Body of pancreas (tissue), 4 donors: ENCODE measurements around the gene TTI1. TPM values are rescaled to one million over a fixed set of nuclear protein-coding genes. Genes with fewer than 3 reads are reported as not detected.

Experiments
- ATAC-seq: fragments of 150-250 bp; one replicate; pipeline ENCODE4 v1.9.1; 2016
- DNase-seq, 4 donors: peaks; one replicate each; pipeline ENCODE4 v3.0.0-alpha.2; 2019
- H3K27ac ChIP-seq, 4 donors: fragments of 200-600 bp; sonication (generic); 1 replicate in 3 of 4; 2 replicates in 1 of 4; pipeline versions ENCODE4 v1.5.1 to v1.6.1; 2016 to 2019; ENCODE audit warnings: mild to moderate bottlenecking in 1 of 4, mixed read lengths in 1 of 4, moderate library complexity in 1 of 4
- H3K27me3 ChIP-seq, 2 donors: fragments of 200-600 bp; sonication (generic); one replicate each; pipeline ENCODE4 v1.6.0; 2016; ENCODE audit warnings: mild to moderate bottlenecking in 1 of 2
- H3K36me3 ChIP-seq, 2 donors: fragments of 200-600 bp; sonication (generic); replicated peaks in 1 of 2; 2 replicates each; pipeline ENCODE4 v1.5.1; 2016; ENCODE audit warnings: low read depth in 2 of 2; ENCODE audit not compliant: insufficient read depth in 1 of 2
- H3K4me1 ChIP-seq: fragments of 200-600 bp; sonication (generic); one replicate; pipeline ENCODE4 v1.6.0; 2016
- H3K4me3 ChIP-seq, 2 donors: fragments of 200-600 bp; sonication (generic); 1 replicate in 1 of 2; 2 replicates in 1 of 2; pipeline ENCODE4 v1.5.1; 2016 to 2019
- H3K9me3 ChIP-seq, 3 donors: fragments of 200-600 bp; sonication (generic); 1 replicate in 2 of 3; 2 replicates in 1 of 3; pipeline ENCODE4 v1.5.1; 2016
- POLR2A ChIP-seq, 3 donors: fragments of 450-650 bp; IDR thresholded peaks; one replicate each; pipeline ENCODE4 v1.6.1; 2016; ENCODE audit warnings: antibody characterized with exemption in 3 of 3, mild to moderate bottlenecking in 2 of 3
- WGBS, 2 donors: methylation state at CpG; one replicate each; pipeline ENCODE4 v1.1.5; 2017; 5-methylcytosine and 5-hydroxymethylcytosine counted together
- intact Hi-C: fragments of 100-400 bp; cut with DNase I; formaldehyde crosslinking; loops from one replicate; pipeline ENCODE4 v1.15.1; 2023
- total RNA-seq, 2 donors: library from RNA; depleted of rRNA; stranded (reverse); fragments of >200 nt; gene quantifications; one replicate each; pipeline ENCODE4 v1.1.0, GENCODE V29; 2016
- TF ChIP-seq, protein P1 (sequence below), 7 experiments: fragments of 450-650 bp in 4 of 7; fragments of 200-600 bp in 3 of 7; sonication (generic) in 3 of 7; IDR thresholded peaks; one replicate each; pipeline ENCODE4 v1.5.1; 2016 to 2019; ENCODE audit warnings: antibody characterized with exemption in 7 of 7

TTI1 gene
- total RNA-seq, 2 donors from 2014 or later, result 12.2 to 14.0 TPM

DNA sequence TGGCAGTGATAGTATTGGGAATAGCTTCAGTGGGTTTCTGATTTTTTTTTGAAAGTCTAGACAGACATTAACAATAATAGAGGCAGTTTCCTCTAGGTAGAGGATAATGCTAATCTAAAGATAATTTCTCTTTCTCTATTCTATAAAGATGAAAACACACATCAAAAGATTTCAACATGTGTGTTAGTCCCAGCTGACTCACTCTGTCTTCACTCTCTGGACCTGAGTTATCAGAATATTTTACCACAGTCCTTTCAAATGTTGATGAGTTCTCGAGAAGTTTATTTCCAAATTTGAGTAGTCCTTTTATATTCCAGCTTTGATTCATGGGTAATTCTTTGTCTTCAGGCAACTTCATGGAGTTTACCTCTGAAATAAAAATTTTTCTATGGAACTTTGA is 17.4 kb upstream of the TTI1 start:
- Histone ChIP-seq H3K9me3 (no peaks in the 10 kb centered on the region), H3K36me3 (peaks cover 0 to 5% of the 10 kb centered on the region in 2 donors), H3K4me1 (peaks cover 5% of the 10 kb centered on the region), H3K27ac (no peak overlapping the region), H3K4me3 (no peak overlapping the region), H3K27me3 (no peaks in the 10 kb centered on the region)
- no peak for TF ChIP-seq POLR2A (IDR thresholded peaks at IDR 0.05)
- TF ChIP-seq, protein P1, sequence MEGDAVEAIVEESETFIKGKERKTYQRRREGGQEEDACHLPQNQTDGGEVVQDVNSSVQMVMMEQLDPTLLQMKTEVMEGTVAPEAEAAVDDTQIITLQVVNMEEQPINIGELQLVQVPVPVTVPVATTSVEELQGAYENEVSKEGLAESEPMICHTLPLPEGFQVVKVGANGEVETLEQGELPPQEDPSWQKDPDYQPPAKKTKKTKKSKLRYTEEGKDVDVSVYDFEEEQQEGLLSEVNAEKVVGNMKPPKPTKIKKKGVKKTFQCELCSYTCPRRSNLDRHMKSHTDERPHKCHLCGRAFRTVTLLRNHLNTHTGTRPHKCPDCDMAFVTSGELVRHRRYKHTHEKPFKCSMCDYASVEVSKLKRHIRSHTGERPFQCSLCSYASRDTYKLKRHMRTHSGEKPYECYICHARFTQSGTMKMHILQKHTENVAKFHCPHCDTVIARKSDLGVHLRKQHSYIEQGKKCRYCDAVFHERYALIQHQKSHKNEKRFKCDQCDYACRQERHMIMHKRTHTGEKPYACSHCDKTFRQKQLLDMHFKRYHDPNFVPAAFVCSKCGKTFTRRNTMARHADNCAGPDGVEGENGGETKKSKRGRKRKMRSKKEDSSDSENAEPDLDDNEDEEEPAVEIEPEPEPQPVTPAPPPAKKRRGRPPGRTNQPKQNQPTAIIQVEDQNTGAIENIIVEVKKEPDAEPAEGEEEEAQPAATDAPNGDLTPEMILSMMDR (IDR thresholded peaks at IDR 0.05), result no peak
- DNase-seq, result no peak
- 68 to 77% methylated on average over 1 of the region's 1 CpG for WGBS, 2 donors
- no peak for ATAC-seq
- intact Hi-C loops, result no loop called here

DNA sequence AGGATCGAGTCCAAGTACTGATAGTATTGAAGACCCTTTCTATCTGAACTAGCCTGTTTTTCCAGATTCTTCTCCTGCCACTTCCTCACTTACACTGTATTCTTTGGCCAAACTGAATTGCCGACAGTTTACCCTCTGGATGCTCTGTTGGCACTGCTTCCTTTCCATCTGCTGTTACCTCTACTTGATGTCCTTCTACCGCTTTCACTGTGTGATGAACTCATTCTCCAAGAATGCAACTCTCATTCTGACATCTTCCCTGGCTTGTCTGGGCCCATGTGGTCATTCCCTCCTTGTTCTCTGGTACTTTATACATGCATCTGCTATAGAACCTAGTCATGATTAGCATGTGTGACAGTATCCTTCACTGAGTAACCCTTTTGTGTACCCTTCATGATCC is 16.5 kb upstream of the TTI1 start:
- H3K4me1 ChIP-seq, result peaks cover 5% of the 10 kb centered on the region
- DNase-seq, result no peak
- no peak overlapping the region for H3K4me3 ChIP-seq
- H3K9me3 ChIP-seq, result no peaks in the 10 kb centered on the region
- H3K36me3 ChIP-seq, result peaks cover 0 to 5% of the 10 kb centered on the region in 2 donors
- peak; percentile 33 for ATAC-seq
- TF ChIP-seq, protein P1 (IDR thresholded peaks at IDR 0.05), result no peak
- no peak for TF ChIP-seq POLR2A (IDR thresholded peaks at IDR 0.05)
- no peaks in the 10 kb centered on the region for H3K27me3 ChIP-seq
- no peak overlapping the region for H3K27ac ChIP-seq
- 59 to 64% methylated on average over 3 of the region's 3 CpGs for WGBS, 2 donors
- intact Hi-C loops, result no loop called here

DNA sequence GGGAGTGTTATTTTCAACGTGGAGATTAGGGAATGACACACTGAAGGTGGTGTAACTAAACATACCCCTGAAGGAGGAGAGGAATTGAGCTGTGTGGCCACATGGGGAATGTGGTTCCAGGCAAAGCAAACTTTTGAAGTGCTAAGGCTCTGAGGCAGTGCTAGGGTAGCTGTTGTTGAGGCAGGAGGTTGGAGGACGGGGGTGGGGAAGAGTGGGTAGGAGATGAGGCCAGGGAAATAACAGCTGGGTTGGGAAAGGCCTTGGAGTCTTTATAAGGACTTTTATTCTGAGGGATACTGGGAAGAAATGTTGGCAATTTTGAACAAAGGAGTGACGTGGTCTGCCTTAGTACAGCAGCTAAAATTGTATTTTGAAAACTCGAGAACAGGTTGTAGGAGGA is 13.3 kb upstream of the TTI1 start:
- 63 to 69% methylated on average over 4 of the region's 4 CpGs for WGBS, 2 donors
- intact Hi-C loops, result no loop called here
- DNase-seq (no peak), ATAC-seq (no peak)
- Histone ChIP-seq H3K27ac (no peak overlapping the region), H3K36me3 (peaks cover 0 to 5% of the 10 kb centered on the region in 2 donors), H3K9me3 (no peaks in the 10 kb centered on the region), H3K27me3 (no peaks in the 10 kb centered on the region), H3K4me1 (peaks cover 6% of the 10 kb centered on the region), H3K4me3 (no peak overlapping the region)
- TF ChIP-seq, protein P1 (IDR thresholded peaks at IDR 0.05), result no peak
- no peak for TF ChIP-seq POLR2A (IDR thresholded peaks at IDR 0.05)

DNA sequence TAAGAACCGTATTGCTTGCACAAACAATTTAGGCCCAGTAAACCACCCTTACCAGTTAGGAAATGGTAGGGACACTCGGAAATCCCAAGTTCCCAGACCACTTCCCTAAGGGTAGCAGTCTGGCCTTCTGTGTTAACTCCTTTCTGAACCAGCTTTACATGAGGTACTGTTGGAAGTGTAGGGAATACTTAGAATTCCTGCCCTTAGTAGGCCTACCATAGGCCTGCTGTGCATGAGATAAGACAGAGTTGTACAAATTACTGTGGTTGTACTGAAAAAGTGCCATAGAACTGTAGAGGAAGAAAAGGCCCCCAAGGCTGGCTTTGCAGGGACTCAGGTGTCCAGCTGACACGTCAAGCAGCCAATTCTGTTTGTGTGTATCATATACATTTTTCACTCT is 11.4 kb upstream of the TTI1 start:
- Histone ChIP-seq H3K27me3 (no peaks in the 10 kb centered on the region), H3K4me1 (peaks cover 6% of the 10 kb centered on the region), H3K4me3 (no peak overlapping the region), H3K36me3 (peaks cover 0 to 5% of the 10 kb centered on the region in 2 donors), H3K27ac (no peak overlapping the region), H3K9me3 (no peaks in the 10 kb centered on the region)
- TF ChIP-seq, protein P1 (IDR thresholded peaks at IDR 0.05), result no peak
- no peak for TF ChIP-seq POLR2A (IDR thresholded peaks at IDR 0.05)
- no peak for ATAC-seq
- intact Hi-C loops, result no loop called here
- WGBS, 2 donors, result 86 to 93% methylated on average over 3 of the region's 3 CpGs
- DNase-seq, result no peak

DNA sequence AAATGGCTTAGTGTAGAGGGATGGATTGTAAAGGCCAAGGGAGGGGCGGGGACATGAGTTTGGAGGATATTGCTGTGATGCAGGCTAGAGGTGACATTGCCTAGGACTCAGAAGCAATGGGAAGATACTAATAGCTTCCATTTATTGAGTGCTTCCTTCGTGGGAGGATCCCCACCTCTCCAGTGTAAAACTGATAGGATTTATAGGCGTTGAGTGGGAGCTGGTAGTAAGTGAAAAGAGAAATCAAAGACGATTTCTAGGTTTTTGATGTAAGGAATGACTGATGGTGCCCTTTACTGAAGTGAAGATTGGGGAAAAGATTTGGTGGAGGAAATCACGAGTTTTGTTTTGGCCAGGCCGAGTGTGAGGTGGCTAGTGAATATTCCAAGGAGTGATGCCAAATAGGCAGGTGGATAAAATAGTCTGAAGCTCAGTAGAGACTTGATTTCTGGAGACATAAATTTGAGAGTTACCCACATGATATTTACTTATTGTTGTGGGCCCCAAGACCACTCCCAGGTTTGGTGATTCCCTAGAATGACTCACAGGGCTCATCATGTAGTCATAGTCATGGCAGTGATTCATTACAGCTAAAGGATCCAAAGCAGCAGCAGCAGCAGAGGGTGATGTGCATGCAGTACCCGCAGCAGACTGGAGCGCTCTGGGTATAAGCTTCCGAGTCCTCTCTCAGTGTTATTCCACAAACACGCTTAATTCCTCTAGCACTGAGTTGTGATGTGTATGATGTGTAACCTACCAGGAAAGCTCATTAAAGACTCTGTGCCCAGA is 10.4 kb upstream of the TTI1 start:
- Histone ChIP-seq H3K4me1 (peaks cover 6% of the 10 kb centered on the region), H3K27me3 (no peaks in the 10 kb centered on the region), H3K27ac (no peak overlapping the region), H3K9me3 (no peaks in the 10 kb centered on the region), H3K36me3 (peaks cover 0 to 4% of the 10 kb centered on the region in 2 donors), H3K4me3 (no peak overlapping the region)
- 89 to 92% methylated on average over 9 to 10 of the region's 10 CpGs for WGBS, 2 donors
- ATAC-seq, result no peak
- TF ChIP-seq POLR2A (IDR thresholded peaks at IDR 0.05), result no peak
- TF ChIP-seq, protein P1 (IDR thresholded peaks at IDR 0.05), result no peak
- DNase-seq, result no peak
- intact Hi-C loops, result no loop called here
